HL-60 (cell line): ENCODE measurements around the gene MSH5.

Source experiments
- GABPA ChIP-seq: IDR thresholded peaks from 2 replicates; pipeline ENCODE4 v1.6.1; 2012; ENCODE audit warnings: low read depth
- POLR2AphosphoS5 ChIP-seq: IDR thresholded peaks from 2 replicates; pipeline ENCODE4 v1.6.1; 2012; ENCODE audit warnings: low read depth
- REST ChIP-seq: IDR thresholded peaks from 2 replicates; pipeline ENCODE4 v1.6.1; 2012; ENCODE audit warnings: low read depth; ENCODE audit not compliant: insufficient replicate concordance
- TF ChIP-seq, protein P1 (sequence below): IDR thresholded peaks from one replicate; pipeline ENCODE4 v1.5.1; 2011; ENCODE audit warnings: low read length, control low read depth, inconsistent platforms; ENCODE audit not compliant: insufficient read depth

DNA sequence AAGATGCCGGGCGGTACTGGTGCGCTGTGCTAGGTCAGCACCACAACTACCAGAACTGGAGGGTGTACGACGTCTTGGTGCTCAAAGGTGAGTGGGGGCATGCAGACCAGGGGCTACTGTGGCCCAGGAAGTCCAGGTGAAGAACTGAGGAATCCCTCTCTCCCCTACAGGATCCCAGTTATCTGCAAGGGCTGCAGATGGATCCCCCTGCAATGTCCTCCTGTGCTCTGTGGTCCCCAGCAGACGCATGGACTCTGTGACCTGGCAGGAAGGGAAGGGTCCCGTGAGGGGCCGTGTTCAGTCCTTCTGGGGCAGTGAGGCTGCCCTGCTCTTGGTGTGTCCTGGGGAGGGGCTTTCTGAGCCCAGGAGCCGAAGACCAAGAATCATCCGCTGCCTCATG, 32.1 kb upstream of the MSH5 start:
- TF ChIP-seq, protein P1, sequence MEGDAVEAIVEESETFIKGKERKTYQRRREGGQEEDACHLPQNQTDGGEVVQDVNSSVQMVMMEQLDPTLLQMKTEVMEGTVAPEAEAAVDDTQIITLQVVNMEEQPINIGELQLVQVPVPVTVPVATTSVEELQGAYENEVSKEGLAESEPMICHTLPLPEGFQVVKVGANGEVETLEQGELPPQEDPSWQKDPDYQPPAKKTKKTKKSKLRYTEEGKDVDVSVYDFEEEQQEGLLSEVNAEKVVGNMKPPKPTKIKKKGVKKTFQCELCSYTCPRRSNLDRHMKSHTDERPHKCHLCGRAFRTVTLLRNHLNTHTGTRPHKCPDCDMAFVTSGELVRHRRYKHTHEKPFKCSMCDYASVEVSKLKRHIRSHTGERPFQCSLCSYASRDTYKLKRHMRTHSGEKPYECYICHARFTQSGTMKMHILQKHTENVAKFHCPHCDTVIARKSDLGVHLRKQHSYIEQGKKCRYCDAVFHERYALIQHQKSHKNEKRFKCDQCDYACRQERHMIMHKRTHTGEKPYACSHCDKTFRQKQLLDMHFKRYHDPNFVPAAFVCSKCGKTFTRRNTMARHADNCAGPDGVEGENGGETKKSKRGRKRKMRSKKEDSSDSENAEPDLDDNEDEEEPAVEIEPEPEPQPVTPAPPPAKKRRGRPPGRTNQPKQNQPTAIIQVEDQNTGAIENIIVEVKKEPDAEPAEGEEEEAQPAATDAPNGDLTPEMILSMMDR, result no peak
- TF ChIP-seq POLR2AphosphoS5 (no peak), GABPA (no peak), REST (no peak)
